Subcutaneous abdominal adipose tissue (tissue), 5 donors: ENCODE measurements around the gene ARHGAP27.
A peak's percentile ranks its signal among the peaks of the same experiment; 100 is the strongest.

Experiments used
- H3K27ac ChIP-seq: one replicate; pipeline ENCODE4 v1.7.0; 2013; ENCODE audit warnings: low read depth, mild to moderate bottlenecking, inconsistent platforms, low read length, moderate library complexity
- H3K27me3 ChIP-seq, 5 donors: one replicate each; pipeline ENCODE4 v1.7.0; 2013; ENCODE audit warnings: low read length in 5 of 5, inconsistent platforms in 1 of 5; ENCODE audit not compliant: control insufficient read depth in 5 of 5, insufficient read depth in 4 of 5
- H3K36me3 ChIP-seq, 5 donors: one replicate each; pipeline ENCODE4 v1.7.0; 2013; ENCODE audit warnings: low read length in 5 of 5; ENCODE audit not compliant: control insufficient read depth in 5 of 5, insufficient read depth in 5 of 5
- H3K4me1 ChIP-seq, 5 donors: one replicate each; pipeline ENCODE4 v1.7.0; 2013; ENCODE audit warnings: low read length in 5 of 5, mild to moderate bottlenecking in 3 of 5, moderate library complexity in 1 of 5; ENCODE audit not compliant: control insufficient read depth in 5 of 5, insufficient read depth in 5 of 5
- H3K4me3 ChIP-seq, 5 donors: one replicate each; pipeline ENCODE4 v1.7.0; 2013; ENCODE audit warnings: low read length in 5 of 5, low read depth in 1 of 5
- H3K9ac ChIP-seq, 5 donors: one replicate each; pipeline ENCODE4 v1.7.0; 2013; ENCODE audit warnings: low read length in 5 of 5, mild to moderate bottlenecking in 4 of 5, moderate library complexity in 3 of 5
- H3K9me3 ChIP-seq, 5 donors: one replicate each; pipeline ENCODE4 v1.7.0; 2013; ENCODE audit warnings: low read length in 5 of 5; ENCODE audit not compliant: control insufficient read depth in 5 of 5
- donor health status: healthy.
- donor health status: healthy.
- donor health status: healthy.
- donor health status: healthy.
- donor health status: healthy.

ARHGAP27 gene

GRCh38 chr17:45430006-45430737, 2.5 kb downstream of the ARHGAP27 start:
- Histone ChIP-seq H3K4me1 (peaks cover 0 to 59% (median 51%) of the 10 kb centered on the region in 5 donors), H3K27me3 (peaks cover 0 to 16% (median 0%) of the 10 kb centered on the region in 5 donors), H3K9ac (no peak overlapping the region), H3K36me3 (peaks cover 0 to 4% (median 2%) of the 10 kb centered on the region in 5 donors), H3K27ac (no peak overlapping the region), H3K4me3 (peak overlapping the region in 2 of 5 donors; percentile 70 to 80), H3K9me3 (no peaks in the 10 kb centered on the region)

DNA sequence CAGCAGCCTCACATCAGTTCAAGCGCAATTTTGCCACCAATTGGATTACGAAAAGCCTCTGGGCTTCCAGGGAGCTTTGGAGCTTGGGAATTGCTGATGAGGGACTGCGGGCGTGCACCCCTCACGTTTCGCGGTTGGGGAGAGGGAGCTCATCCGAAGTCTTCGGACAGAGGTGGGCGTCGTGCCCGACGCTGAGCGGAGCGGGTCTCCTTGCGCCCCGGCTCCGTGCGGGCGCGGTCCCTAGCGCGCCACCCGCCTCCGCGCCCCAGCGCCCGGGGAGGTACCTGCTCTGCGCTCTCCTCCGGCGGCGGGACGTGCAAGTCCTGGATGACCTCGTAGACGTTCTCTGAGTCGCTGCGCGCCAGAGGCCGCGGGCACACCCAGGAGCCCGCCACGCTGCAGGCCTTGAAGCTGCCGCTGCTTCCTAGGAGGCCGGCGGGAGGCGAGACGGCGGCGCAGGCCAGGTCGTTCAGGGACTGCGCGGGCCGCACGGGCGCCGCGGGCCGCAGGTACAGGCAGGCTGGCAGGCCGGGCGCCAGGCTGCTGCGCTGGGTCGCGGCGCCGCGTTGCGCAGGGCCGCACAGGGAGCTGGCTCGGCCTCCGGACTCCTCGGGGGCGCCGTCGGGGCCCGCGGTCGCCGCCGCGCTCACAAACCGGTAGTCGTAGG, 3.2 kb downstream of the ARHGAP27 start:
- Histone ChIP-seq H3K4me1 (peaks cover 0 to 60% (median 51%) of the 10 kb centered on the region in 5 donors), H3K27me3 (peaks cover 0 to 16% (median 0%) of the 10 kb centered on the region in 5 donors), H3K36me3 (peaks cover 0 to under 1% (median 0%) of the 10 kb centered on the region in 5 donors), H3K9me3 (no peaks in the 10 kb centered on the region), H3K27ac (no peak overlapping the region), H3K4me3 (no peak overlapping the region), H3K9ac (no peak overlapping the region)

DNA sequence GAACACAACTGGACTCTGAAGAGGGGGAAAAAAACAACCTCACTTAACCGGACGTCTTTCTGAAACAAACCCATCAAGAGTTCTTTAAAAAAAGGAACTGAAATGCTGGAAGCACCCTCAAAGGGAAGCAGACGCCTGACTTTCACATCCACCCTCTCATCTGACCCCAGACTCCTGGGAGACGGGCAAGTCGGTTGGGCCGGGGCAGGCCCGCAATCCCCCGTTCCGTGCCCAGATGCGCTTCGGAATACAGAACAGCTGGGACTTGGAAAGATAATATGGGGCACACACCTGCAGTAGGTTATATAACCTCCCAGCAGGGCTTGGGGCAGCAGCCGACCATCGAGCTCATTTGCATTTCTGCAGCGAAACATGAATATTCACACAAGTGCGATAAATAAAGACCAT, 3.7 kb downstream of the ARHGAP27 start:
- Histone ChIP-seq H3K36me3 (no peaks in the 10 kb centered on the region), H3K27ac (no peak overlapping the region), H3K4me3 (peak overlapping the region in 1 of 5 donors; percentile 40), H3K27me3 (peaks cover 0 to 16% (median 0%) of the 10 kb centered on the region in 5 donors), H3K4me1 (peaks cover 0 to 65% (median 51%) of the 10 kb centered on the region in 5 donors), H3K9ac (no peak overlapping the region), H3K9me3 (no peaks in the 10 kb centered on the region)

DNA sequence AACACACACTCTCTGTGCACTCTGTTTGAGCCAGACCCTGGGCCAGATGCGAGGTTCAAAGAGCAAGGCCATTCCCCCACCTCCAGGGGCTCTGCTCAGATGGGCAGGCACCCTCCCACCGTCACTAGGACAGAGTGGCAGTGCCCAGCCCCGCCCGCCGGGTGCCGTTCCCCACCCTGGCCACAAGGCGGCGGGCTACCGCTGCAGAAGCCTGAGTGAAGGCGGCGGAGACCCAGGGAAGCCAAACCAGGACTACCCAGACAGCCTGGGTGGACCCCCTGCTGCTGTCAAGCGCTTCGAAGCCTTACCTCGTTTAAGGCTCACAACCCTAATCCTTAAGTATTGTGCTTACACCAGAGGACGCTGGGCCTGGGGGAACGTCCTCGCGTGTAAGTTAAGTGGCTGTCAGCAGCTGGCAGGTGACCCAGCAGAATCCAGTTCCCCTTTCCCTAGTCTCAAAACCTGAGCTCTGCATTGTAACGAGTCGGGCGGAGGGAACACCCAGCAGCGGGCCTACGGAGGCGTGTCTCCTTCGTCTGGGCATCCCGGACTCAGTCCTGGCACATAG, 4.5 kb downstream of the ARHGAP27 start:
- peak overlapping the region in 2 of 5 donors; percentile 34 to 40 for H3K4me3 ChIP-seq
- H3K27me3 ChIP-seq = peaks cover 0 to 16% (median 0%) of the 10 kb centered on the region in 5 donors
- H3K9ac ChIP-seq = no peak overlapping the region
- no peak overlapping the region for H3K27ac ChIP-seq
- no peaks in the 10 kb centered on the region for H3K36me3 ChIP-seq
- no peaks in the 10 kb centered on the region for H3K9me3 ChIP-seq
- H3K4me1 ChIP-seq = peaks cover 0 to 68% (median 49%) of the 10 kb centered on the region in 5 donors

DNA sequence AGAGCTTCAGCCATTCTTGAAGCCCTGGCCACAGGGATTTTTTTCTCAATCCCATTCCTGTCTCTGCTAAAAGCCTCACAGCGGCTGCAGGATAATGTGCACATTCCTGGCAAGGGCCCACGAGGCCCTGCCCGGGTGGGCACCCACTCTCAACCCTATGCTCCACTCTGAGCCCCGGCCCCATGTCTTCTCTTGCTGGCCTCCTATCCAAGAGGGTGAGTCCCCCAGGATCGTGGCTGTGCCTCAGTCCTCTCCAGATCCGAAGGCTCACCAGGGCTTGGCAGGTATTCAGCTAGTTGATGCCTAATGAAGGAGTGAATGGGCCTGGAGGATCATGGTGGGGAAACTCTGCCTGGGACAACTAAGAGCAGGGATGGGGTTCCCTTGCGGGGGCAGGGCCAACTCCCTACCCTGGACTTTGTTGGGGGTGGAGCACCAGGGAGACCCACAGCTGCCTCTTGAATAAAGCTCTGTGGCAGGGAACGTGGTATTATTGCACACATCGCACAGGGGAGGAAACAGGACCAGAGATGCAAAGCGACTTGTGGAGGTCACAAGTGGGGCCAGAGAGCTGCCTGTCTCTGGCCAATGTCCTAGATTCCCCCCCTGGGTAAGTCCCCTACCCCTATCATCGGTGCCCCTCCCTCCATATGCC, 5.4 kb downstream of the ARHGAP27 start:
- no peaks in the 10 kb centered on the region for H3K9me3 ChIP-seq
- H3K27me3 ChIP-seq = peaks cover 0 to 16% (median 0%) of the 10 kb centered on the region in 5 donors
- H3K36me3 ChIP-seq = no peaks in the 10 kb centered on the region
- peaks cover 0 to 61% (median 42%) of the 10 kb centered on the region in 5 donors for H3K4me1 ChIP-seq
- no peak overlapping the region for H3K9ac ChIP-seq
- H3K4me3 ChIP-seq = no peak overlapping the region
- no peak overlapping the region for H3K27ac ChIP-seq

GRCh38 chr17:45426561-45426960, 6.1 kb downstream of the ARHGAP27 start:
- Histone ChIP-seq H3K27ac (no peak overlapping the region), H3K36me3 (no peaks in the 10 kb centered on the region), H3K9ac (no peak overlapping the region), H3K4me1 (peaks cover 0 to 55% (median 36%) of the 10 kb centered on the region in 5 donors), H3K9me3 (no peaks in the 10 kb centered on the region), H3K4me3 (no peak overlapping the region), H3K27me3 (peaks cover 0 to 16% (median 0%) of the 10 kb centered on the region in 5 donors)

DNA sequence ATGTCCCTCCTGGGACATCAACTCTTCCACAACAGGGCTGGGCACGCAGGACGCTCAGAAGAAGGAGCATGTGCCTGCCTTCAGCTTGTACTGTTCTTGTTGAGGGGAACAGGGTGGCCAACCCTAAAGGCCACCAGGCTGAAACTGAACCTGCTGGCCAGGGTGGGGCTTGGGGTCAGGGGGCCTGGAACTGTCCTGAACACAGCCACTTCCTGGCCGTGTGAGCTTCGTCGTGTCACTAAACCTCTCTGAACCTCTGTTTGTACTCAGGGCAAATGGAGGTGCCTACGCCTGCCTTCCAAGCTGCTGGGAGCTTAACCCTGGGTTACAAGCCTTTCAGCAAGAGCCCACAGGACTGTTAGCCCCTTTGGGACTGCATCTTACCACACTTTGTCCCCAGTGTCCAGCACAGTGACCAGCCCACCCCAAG, 6.7 kb downstream of the ARHGAP27 start:
- Histone ChIP-seq H3K4me1 (peaks cover 0 to 49% (median 31%) of the 10 kb centered on the region in 5 donors), H3K36me3 (no peaks in the 10 kb centered on the region), H3K4me3 (no peak overlapping the region), H3K27ac (no peak overlapping the region), H3K9ac (no peak overlapping the region), H3K9me3 (no peaks in the 10 kb centered on the region), H3K27me3 (peaks cover 0 to 12% (median 0%) of the 10 kb centered on the region in 5 donors)

- H3K27ac ChIP-seq = no peak overlapping the region
- H3K9me3 ChIP-seq = no peaks in the 10 kb centered on the region
- no peaks in the 10 kb centered on the region for H3K36me3 ChIP-seq
- peaks cover 0 to 43% (median 24%) of the 10 kb centered on the region in 5 donors for H3K4me1 ChIP-seq
- H3K9ac ChIP-seq = no peak overlapping the region
- H3K27me3 ChIP-seq = peaks cover 0 to 10% (median 0%) of the 10 kb centered on the region in 5 donors
- no peak overlapping the region for H3K4me3 ChIP-seq
Observed at GRCh38 chr17:45425125-45425983, 7.3 kb downstream of the ARHGAP27 start.

DNA sequence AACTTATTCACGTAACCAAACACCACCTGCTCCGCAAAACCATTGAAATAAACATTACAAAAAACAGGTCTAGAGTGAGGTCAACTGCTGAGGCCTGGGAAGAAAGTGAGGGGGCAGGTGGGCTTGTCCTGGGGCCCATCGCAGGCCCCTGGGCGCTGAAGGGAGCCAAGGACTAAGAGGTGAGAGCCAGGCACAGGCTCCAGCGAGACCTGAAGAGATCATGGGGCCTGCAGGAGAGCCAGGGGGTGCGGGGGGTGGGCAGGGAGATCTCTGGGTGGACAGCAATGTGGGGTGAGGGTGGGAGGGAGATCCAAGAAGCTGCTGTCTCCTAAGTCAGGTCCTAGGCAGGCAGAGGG, 7.9 kb downstream of the ARHGAP27 start:
- Histone ChIP-seq H3K27me3 (peaks cover 0 to 4% (median 0%) of the 10 kb centered on the region in 5 donors), H3K4me1 (peaks cover 0 to 39% (median 20%) of the 10 kb centered on the region in 5 donors), H3K9ac (no peak overlapping the region), H3K9me3 (no peaks in the 10 kb centered on the region), H3K27ac (no peak overlapping the region), H3K4me3 (no peak overlapping the region), H3K36me3 (no peaks in the 10 kb centered on the region)
